Measurements from ENCODE around the gene UBE2I.

Gene UBE2I

GRCh38 chr16:1342526-1343427 lies 33.3 kb downstream of the UBE2I start:
- Histone ChIP-seq H3K4me3 (ENCODE audit: low read depth in 1 of 2, low read length in 2 of 2) (peak overlapping the region in 1 of 2 experiments; percentile 52; a peak in 2 of 4 replicates), H3K9ac (ENCODE audit: low read depth, low read length) (peak overlapping the region; percentile 31; the same call in 1 of the 2 replicates)

GRCh38 chr16:1343428-1344242 lies 34.2 kb downstream of the UBE2I start:
- TF ChIP-seq EZH2 (IDR thresholded peaks at IDR 0.05; ENCODE audit: borderline replicate concordance, low read depth, low read length, severe bottlenecking): no peak
- TF ChIP-seq CTCF (IDR thresholded peaks at IDR 0.05; ENCODE audit: borderline replicate concordance, extremely low read depth, low read length, poor library complexity, severe bottlenecking): no peak
- Histone ChIP-seq H3K36me3 (ENCODE audit: insufficient read depth, low read length) (peaks cover 9% of the 10 kb centered on the region), H3K9me3 (ENCODE audit: insufficient read depth, low read length, severe bottlenecking) (no peaks in the 10 kb centered on the region), H3K4me2 (ENCODE audit: insufficient read depth, low read length) (peak overlapping the region; percentile 79), H3K4me1 (ENCODE audit: insufficient read depth, low read length) (peaks cover 32% of the 10 kb centered on the region), H3K4me3 (ENCODE audit: low read depth in 1 of 2, low read length in 2 of 2) (peak overlapping the region in 1 of 2 experiments; percentile 52; a peak in 2 of 4 replicates), H3K79me2 (ENCODE audit: insufficient read depth, low read length) (no peaks in the 10 kb centered on the region), H2AFZ (ENCODE audit: low read depth, low read length) (no peak overlapping the region), H4K20me1 (ENCODE audit: insufficient read depth, low read length) (peaks cover 28% of the 10 kb centered on the region), H3K27ac (ENCODE audit: low read length) (peak overlapping the region; percentile 34; the same call in 1 of the 2 replicates), H3K9ac (ENCODE audit: low read depth, low read length) (peak overlapping the region; percentile 31; the same call in 1 of the 2 replicates), H3K27me3 (ENCODE audit: insufficient read depth, low read length, poor library complexity) (no peaks in the 10 kb centered on the region)
- DNase-seq (no peak), ATAC-seq (ENCODE audit: insufficient read depth, low read depth) (no peak)

More at GRCh38 chr16:1342526-1343427, 33.3 kb downstream of the UBE2I start:
- TF ChIP-seq CTCF (IDR thresholded peaks at IDR 0.05; ENCODE audit: borderline replicate concordance, extremely low read depth, low read length, poor library complexity, severe bottlenecking) (peak; percentile 50), EZH2 (IDR thresholded peaks at IDR 0.05; ENCODE audit: borderline replicate concordance, low read depth, low read length, severe bottlenecking) (no peak)
- DNase-seq (peak; percentile 99), ATAC-seq (ENCODE audit: insufficient read depth, low read depth) (peak; percentile 87)
- no peaks in the 10 kb centered on the region for H3K27me3 ChIP-seq (ENCODE audit: insufficient read depth, low read length, poor library complexity)
- peak overlapping the region; percentile 65 for H3K27ac ChIP-seq (ENCODE audit: low read length)
- no peaks in the 10 kb centered on the region for H3K9me3 ChIP-seq (ENCODE audit: insufficient read depth, low read length, severe bottlenecking)
- no peak overlapping the region for H2AFZ ChIP-seq (ENCODE audit: low read depth, low read length)
- H3K36me3 ChIP-seq (ENCODE audit: insufficient read depth, low read length): 0 out of 2 replicates have a peak, but pooled peaks cover under 1% of the 10 kb centered on the region
- peaks cover 32% of the 10 kb centered on the region for H3K4me1 ChIP-seq (ENCODE audit: insufficient read depth, low read length)
- H3K79me2 ChIP-seq (ENCODE audit: insufficient read depth, low read length): no peaks in the 10 kb centered on the region
- peak overlapping the region; percentile 79 for H3K4me2 ChIP-seq (ENCODE audit: insufficient read depth, low read length)
- H4K20me1 ChIP-seq (ENCODE audit: insufficient read depth, low read length): peaks cover 26% of the 10 kb centered on the region

GRCh38 chr16:1344499-1344898 lies 35.1 kb downstream of the UBE2I start:
- Histone ChIP-seq H3K9me3 (ENCODE audit: insufficient read depth, low read length, severe bottlenecking) (no peaks in the 10 kb centered on the region), H3K4me2 (ENCODE audit: insufficient read depth, low read length) (no peak overlapping the region), H3K9ac (ENCODE audit: low read depth, low read length) (no peak overlapping the region), H2AFZ (ENCODE audit: low read depth, low read length) (no peak overlapping the region), H3K79me2 (ENCODE audit: insufficient read depth, low read length) (peaks cover under 1% of the 10 kb centered on the region; the same call in 1 of the 2 replicates), H3K36me3 (ENCODE audit: insufficient read depth, low read length) (peaks cover 17% of the 10 kb centered on the region), H3K27ac (ENCODE audit: low read length) (no peak overlapping the region), H3K27me3 (ENCODE audit: insufficient read depth, low read length, poor library complexity) (no peaks in the 10 kb centered on the region), H3K4me1 (ENCODE audit: insufficient read depth, low read length) (peaks cover 34% of the 10 kb centered on the region), H3K4me3 (ENCODE audit: low read depth in 1 of 2, low read length in 2 of 2) (no peak overlapping the region), H4K20me1 (ENCODE audit: insufficient read depth, low read length) (peaks cover 32% of the 10 kb centered on the region)
- no peak for TF ChIP-seq CTCF (IDR thresholded peaks at IDR 0.05; ENCODE audit: borderline replicate concordance, extremely low read depth, low read length, poor library complexity, severe bottlenecking)
- no peak for TF ChIP-seq EZH2 (IDR thresholded peaks at IDR 0.05; ENCODE audit: borderline replicate concordance, low read depth, low read length, severe bottlenecking)
- ATAC-seq (ENCODE audit: insufficient read depth, low read depth) (no peak), DNase-seq (no peak)
